Mucosa of descending colon (tissue), 3 donors: Measurements from ENCODE around the gene DOCK1. TPM values are rescaled to one million over a fixed set of nuclear protein-coding genes. Genes with fewer than 3 reads are reported as not detected.

Source experiments
- ATAC-seq: fragments of 200-7000 bp; cut with Tn5 transposase; one replicate; pipeline ENCODE4 v1.9.1; 2020; ENCODE audit warnings: mild to moderate bottlenecking, moderate library complexity
- DNase-seq, 3 donors: peaks; one replicate each; pipeline ENCODE4 v3.0.0-alpha.2; 2020
- H3K36me3 ChIP-seq: fragments of 200-600 bp; one replicate; pipeline ENCODE4 v1.8.0; 2021; ENCODE audit warnings: low read depth, mild to moderate bottlenecking
- H3K4me1 ChIP-seq: fragments of 200-600 bp; one replicate; pipeline ENCODE4 v1.8.0; 2021; ENCODE audit warnings: low read depth, mild to moderate bottlenecking
- H3K4me3 ChIP-seq: fragments of 200-600 bp; one replicate; pipeline ENCODE4 v1.8.0; 2021; ENCODE audit warnings: mild to moderate bottlenecking
- H3K9me3 ChIP-seq: fragments of 200-600 bp; one replicate; pipeline ENCODE4 v1.8.0; 2021; ENCODE audit warnings: mild to moderate bottlenecking
- CTCF ChIP-seq: fragments of 200-600 bp; IDR thresholded peaks from one replicate; pipeline ENCODE4 v1.8.0; 2022; ENCODE audit warnings: antibody characterized with exemption, mild to moderate bottlenecking
- intact Hi-C, 2 donors: fragments of 100-400 bp; cut with DNase I in 1 of 2; cut with micrococcal nuclease in 1 of 2; formaldehyde crosslinking; loops; one replicate each; pipeline versions ENCODE4 v1.11.0 to v1.11.1; 2022; cut with DNase I, micrococcal nuclease
- total RNA-seq, 3 donors: library from RNA; stranded (reverse); fragmentation: NEBNext Ultra II Directional in 2 of 3; extraction: Animal tissue kit (Norgen Biotek cat#: 25700) in 2 of 3; gene quantifications; one replicate each; pipeline versions ENCODE4 v1.2.1 to v1.2.4, GENCODE V29; 2021 to 2023
- donor health status: DM: no; HTN: no; CAD: no; lungs with moderate emphysema.
- donor health status: DM: no; HTN: no; CAD: no.
- donor health status: DM: no; HTN: yes; CAD: no.

The DOCK1 gene
- total RNA-seq, 3 donors from 2014 or later, result 56.5 to 103 (median 74.1) TPM

DNA sequence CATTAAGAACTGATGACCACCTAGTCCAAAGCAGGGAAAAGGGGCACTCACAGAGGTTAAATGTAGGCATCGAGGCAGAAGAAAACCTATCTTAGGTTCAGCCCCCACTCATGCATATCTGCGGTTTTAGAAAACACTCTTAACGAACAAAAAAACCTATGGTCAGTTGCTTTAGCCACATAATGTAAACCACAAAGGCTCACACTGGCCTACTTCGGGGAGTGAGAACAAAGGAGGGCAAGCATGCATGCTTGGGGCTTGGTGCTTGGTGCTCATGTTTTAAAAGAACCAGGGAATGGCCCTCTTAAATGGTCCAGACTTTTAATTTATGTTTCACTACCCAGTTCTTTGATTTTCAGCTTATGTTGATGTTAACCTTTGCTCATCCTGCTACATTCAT is 276.9 kb downstream of the DOCK1 start:
- Histone ChIP-seq H3K4me1 (no peaks in the 10 kb centered on the region), H3K36me3 (no peaks in the 10 kb centered on the region), H3K9me3 (no peaks in the 10 kb centered on the region), H3K4me3 (no peak overlapping the region)
- TF ChIP-seq CTCF, result no peak
- ATAC-seq, result no peak
- DNase-seq, result no peak
- intact Hi-C loops, result no loop called here

GRCh38 chr10:127184582-127184981 is 279.4 kb downstream of the DOCK1 start:
- Histone ChIP-seq H3K36me3 (no peaks in the 10 kb centered on the region), H3K9me3 (no peaks in the 10 kb centered on the region), H3K4me1 (no peaks in the 10 kb centered on the region), H3K4me3 (no peak overlapping the region)
- no peak for TF ChIP-seq CTCF
- ATAC-seq, result no peak
- DNase-seq, result no peak
- intact Hi-C loops, result no loop called here

DNA sequence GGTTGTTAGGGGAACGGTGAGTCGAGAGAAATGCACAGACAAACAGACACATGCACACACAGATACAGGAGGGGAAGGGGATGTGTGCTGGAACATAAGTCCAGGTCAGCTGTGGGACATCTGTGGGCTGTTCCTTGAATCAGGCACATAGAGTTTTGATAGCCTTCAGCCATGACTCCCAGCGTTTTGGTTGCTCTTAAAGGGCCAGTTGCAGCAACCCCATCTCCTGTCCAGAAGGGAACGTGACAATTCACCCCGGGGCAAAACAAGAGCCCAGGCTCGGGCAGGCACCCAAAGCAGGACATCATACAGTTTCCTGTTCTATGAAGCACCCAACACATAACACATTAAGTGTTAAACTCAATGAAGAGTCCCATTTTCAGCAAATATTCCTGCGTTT is 281.6 kb downstream of the DOCK1 start:
- Histone ChIP-seq H3K9me3 (no peaks in the 10 kb centered on the region), H3K36me3 (no peaks in the 10 kb centered on the region), H3K4me3 (no peak overlapping the region), H3K4me1 (no peaks in the 10 kb centered on the region)
- DNase-seq (no peak), ATAC-seq (no peak)
- intact Hi-C loops, result no loop called here
- TF ChIP-seq CTCF, result no peak

GRCh38 chr10:127189226-127189625 is 284.0 kb downstream of the DOCK1 start:
- DNase-seq (no peak), ATAC-seq (no peak)
- TF ChIP-seq CTCF, result no peak
- H3K36me3 ChIP-seq, result no peaks in the 10 kb centered on the region
- intact Hi-C loops, result no loop called here
- no peak overlapping the region for H3K4me3 ChIP-seq
- H3K4me1 ChIP-seq, result no peaks in the 10 kb centered on the region
- no peaks in the 10 kb centered on the region for H3K9me3 ChIP-seq

- H3K4me3 ChIP-seq, result no peak overlapping the region
- peaks cover 8% of the 10 kb centered on the region for H3K4me1 ChIP-seq
- no peak for ATAC-seq
- no peak for DNase-seq
- no peaks in the 10 kb centered on the region for H3K36me3 ChIP-seq
- H3K9me3 ChIP-seq, result no peaks in the 10 kb centered on the region
- intact Hi-C loops, result no loop called here
- no peak for TF ChIP-seq CTCF
Observed at GRCh38 chr10:127190427-127190826, 285.2 kb downstream of the DOCK1 start.

GRCh38 chr10:127193125-127193524 is 287.9 kb downstream of the DOCK1 start:
- Histone ChIP-seq H3K4me3 (no peak overlapping the region), H3K9me3 (no peaks in the 10 kb centered on the region), H3K36me3 (no peaks in the 10 kb centered on the region), H3K4me1 (peaks cover 12% of the 10 kb centered on the region)
- no peak for TF ChIP-seq CTCF
- ATAC-seq (no peak), DNase-seq (no peak)
- intact Hi-C loops, result no loop called here
